Upper lobe of left lung (tissue), 4 donors: Measurements from ENCODE around the gene HDHD3.

Experiments
- EP300 ChIP-seq, 4 donors: sonication (generic); formaldehyde crosslinking; IDR thresholded peaks; one replicate each; pipeline ENCODE4 v1.5.1; 2017; ENCODE audit warnings: antibody characterized with exemption in 4 of 4, control low read depth in 2 of 4
- POLR2A ChIP-seq, 4 donors: fragments of 450-650 bp; IDR thresholded peaks; one replicate each; pipeline ENCODE4 v1.5.1; 2016 to 2017; ENCODE audit warnings: antibody characterized with exemption in 4 of 4, mild to moderate bottlenecking in 2 of 4
- POLR2AphosphoS5 ChIP-seq, 2 donors: sonication (generic); formaldehyde crosslinking; IDR thresholded peaks; one replicate each; pipeline ENCODE4 v1.5.1; 2017; ENCODE audit warnings: antibody characterized with exemption in 2 of 2
- TF ChIP-seq, protein P1 (sequence below), 6 experiments: fragments of 450-650 bp in 4 of 6; fragments of 200-600 bp in 2 of 6; sonication (generic) in 2 of 6; IDR thresholded peaks; one replicate each; pipeline ENCODE4 v1.5.1; 2016 to 2019; ENCODE audit warnings: antibody characterized with exemption in 6 of 6

DNA sequence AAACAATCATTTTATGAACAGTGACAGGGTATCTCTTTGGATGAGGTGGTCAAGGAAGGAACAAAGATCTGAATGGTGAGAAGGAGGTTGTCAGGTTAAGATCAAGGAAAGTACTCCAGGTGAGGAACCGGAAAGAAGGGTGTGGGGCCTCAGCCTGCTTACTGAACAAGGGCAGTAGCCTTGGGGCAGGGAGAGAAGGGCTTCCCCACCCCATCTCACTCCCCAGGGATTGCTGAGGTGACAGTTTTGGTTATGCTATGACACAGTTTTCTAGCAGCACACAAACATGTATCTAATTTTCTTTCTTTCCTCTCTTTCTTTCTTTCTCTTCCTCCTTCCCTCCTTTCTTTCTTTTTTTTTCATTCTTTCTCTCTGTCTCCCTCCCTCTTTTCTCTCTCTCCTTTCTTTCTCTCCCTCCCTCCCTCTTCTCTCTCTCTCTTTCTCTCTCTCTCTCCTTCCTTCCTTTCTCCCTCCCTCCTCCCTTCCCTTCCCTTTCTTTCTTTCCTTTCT is 4.1 kb upstream of the HDHD3 start:
- TF ChIP-seq, protein P1, sequence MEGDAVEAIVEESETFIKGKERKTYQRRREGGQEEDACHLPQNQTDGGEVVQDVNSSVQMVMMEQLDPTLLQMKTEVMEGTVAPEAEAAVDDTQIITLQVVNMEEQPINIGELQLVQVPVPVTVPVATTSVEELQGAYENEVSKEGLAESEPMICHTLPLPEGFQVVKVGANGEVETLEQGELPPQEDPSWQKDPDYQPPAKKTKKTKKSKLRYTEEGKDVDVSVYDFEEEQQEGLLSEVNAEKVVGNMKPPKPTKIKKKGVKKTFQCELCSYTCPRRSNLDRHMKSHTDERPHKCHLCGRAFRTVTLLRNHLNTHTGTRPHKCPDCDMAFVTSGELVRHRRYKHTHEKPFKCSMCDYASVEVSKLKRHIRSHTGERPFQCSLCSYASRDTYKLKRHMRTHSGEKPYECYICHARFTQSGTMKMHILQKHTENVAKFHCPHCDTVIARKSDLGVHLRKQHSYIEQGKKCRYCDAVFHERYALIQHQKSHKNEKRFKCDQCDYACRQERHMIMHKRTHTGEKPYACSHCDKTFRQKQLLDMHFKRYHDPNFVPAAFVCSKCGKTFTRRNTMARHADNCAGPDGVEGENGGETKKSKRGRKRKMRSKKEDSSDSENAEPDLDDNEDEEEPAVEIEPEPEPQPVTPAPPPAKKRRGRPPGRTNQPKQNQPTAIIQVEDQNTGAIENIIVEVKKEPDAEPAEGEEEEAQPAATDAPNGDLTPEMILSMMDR (IDR thresholded peaks at IDR 0.05): no peak
- TF ChIP-seq POLR2A (IDR thresholded peaks at IDR 0.05): no peak
- no peak for TF ChIP-seq EP300 (IDR thresholded peaks at IDR 0.05)
- no peak for TF ChIP-seq POLR2AphosphoS5 (IDR thresholded peaks at IDR 0.05)
